ENCODE measurements around the gene FBXO30.
A peak's percentile ranks its signal among the peaks of the same experiment; 100 is the strongest.

The FBXO30 gene, protein sequence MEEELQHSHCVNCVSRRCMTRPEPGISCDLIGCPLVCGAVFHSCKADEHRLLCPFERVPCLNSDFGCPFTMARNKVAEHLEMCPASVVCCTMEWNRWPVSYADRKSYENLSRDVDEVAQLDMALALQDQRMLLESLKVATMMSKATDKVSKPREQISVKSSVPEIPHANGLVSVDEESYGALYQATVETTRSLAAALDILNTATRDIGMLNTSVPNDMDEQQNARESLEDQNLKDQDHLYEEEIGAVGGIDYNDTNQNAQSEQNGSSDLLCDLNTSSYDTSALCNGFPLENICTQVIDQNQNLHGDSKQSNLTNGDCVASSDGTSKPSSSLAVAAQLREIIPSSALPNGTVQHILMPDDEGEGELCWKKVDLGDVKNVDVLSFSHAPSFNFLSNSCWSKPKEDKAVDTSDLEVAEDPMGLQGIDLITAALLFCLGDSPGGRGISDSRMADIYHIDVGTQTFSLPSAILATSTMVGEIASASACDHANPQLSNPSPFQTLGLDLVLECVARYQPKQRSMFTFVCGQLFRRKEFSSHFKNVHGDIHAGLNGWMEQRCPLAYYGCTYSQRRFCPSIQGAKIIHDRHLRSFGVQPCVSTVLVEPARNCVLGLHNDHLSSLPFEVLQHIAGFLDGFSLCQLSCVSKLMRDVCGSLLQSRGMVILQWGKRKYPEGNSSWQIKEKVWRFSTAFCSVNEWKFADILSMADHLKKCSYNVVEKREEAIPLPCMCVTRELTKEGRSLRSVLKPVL

DNA sequence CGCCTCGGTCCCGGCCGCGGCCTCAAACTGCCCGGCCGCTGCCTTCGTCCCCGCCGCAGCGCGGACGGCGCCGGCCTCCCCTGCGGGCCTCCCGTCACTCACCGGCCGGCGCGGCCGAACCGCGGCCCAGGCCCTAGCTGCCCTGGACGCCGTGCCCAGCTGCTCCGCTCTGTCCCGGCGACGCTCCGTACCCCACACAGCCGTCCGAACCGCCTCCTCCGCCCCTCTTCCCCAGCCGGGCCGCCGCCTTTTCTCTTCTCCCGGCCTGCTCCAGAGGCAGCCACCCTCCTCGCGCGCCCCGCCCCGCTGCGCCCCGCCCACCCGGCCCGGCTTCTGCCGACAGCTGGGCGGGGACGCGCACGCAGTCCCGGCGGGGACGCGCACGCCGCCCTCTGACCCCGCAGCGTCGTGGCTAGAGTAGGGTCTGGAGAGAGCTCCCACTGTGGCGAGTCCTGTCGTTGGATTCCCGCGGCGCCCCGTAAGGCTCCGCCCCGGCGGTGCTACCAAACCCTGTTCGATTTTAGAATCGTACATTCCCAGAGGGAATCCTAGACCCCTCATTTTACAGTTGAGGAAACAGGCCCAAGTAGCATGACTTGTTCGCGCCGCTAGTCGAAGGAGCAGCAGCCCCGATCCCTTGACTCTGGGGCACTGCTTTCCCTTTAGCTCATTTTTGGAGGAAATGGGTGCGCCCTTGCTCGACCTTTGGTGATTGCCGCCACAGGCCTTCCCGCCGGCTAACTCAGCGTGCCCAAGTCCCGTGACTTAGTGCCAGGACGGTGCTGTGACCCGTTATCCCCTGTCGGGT, at the start of gene FBXO30:
FBXO30 (minus strand) TSS at position 295 of the 808 bp plus-strand sequence. CDS start 8,390 bp downstream, outside the sequence.
- Mint-ChIP-seq H3K27me3 (no peaks in the 10 kb centered on the region), H3K9me3 (no peaks in the 10 kb centered on the region), H3K4me1 (peaks cover 44% of the 10 kb centered on the region), H3K27ac (peak within 1 kb of the TSS; percentile 92 to 97), H3K4me3 (peak within 1 kb of the TSS; percentile 92 to 93)
- ATAC-seq (peak; percentile 90), DNase-seq (peak; percentile 83 to 86)

DNA sequence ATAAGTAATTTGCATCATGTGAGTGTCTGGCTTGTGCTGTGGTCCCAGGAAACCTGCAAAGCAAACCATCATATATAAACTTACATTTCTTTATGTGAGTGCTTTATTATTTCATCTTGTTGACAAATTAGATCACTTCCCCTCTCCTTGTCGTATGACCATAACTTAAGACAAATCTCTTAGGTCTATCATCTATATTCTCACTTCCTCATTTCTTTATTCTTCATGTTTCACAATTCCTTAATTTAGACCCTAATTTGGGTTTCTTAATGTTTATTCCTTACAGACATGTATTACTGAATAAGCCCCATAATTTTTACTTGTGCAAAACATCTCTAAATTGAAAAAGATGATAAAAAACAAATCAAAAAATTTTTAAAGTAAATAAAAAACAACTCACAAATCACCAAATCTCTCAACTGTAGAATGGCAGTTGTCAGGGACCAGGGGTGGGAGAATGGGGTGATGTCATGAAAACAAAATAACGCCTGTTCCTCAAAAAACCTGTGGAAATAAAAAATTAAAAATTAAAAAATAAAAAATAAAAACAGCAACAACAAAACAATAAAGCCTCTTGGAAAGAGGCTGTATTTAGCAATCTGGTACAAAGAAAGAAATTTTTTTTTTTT, 49.5 kb upstream of the FBXO30 start:
- DNase-seq (no peak), ATAC-seq (no peak)
- H3K4me3 Mint-ChIP-seq = no peak overlapping the region
- peaks cover 10 to 14% of the 10 kb centered on the region in 2 donors for H3K9me3 Mint-ChIP-seq
- H3K4me1 Mint-ChIP-seq = peaks cover 29% of the 10 kb centered on the region
- H3K27ac Mint-ChIP-seq = no peak overlapping the region
- no peaks in the 10 kb centered on the region for H3K27me3 Mint-ChIP-seq

DNA sequence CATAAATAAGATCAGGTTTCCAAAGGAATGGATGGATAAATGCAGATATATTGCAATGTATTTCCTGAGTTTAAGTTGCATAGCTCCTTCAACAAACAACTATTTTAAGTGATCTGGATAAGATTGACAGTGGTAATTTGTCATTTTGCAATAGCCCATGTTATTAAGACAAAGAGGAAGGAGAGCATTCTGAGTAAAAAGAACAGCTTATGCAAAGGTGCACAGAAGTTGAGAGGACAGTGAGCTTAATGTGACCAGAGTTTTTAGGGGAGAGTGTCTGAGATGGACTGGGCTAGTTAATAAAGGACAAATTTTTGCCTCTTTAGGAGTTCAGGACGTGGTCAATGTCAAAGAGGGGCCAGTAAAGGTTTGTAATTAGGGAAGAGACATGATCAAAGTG, 48.8 kb upstream of the FBXO30 start:
- Mint-ChIP-seq H3K27ac (no peak overlapping the region), H3K9me3 (peaks cover 10 to 14% of the 10 kb centered on the region in 2 donors), H3K27me3 (no peaks in the 10 kb centered on the region), H3K4me1 (peaks cover 29% of the 10 kb centered on the region), H3K4me3 (no peak overlapping the region)
- DNase-seq = no peak
- ATAC-seq = no peak

DNA sequence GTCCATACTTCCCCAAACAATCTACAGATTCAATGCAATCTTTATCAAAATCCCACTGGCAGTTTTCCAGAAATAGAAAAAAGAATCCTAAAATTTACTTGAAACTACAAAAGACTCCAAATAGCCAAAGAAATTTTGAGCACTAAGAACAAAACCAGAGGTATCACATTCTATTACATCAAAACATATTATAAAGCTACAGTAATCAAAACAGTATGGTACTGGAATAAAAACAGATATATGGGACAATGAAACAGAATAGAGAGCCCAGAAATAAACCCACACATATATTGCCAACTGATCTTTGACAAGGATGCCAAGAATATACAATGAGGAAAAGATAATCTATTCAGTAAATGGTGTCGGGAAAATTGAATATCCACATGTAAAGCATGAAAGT, 46.0 kb upstream of the FBXO30 start:
- H3K27me3 Mint-ChIP-seq = no peaks in the 10 kb centered on the region
- peaks cover 10 to 14% of the 10 kb centered on the region in 2 donors for H3K9me3 Mint-ChIP-seq
- no peak overlapping the region for H3K4me3 Mint-ChIP-seq
- H3K27ac Mint-ChIP-seq = no peak overlapping the region
- ATAC-seq = no peak
- H3K4me1 Mint-ChIP-seq = peaks cover 9% of the 10 kb centered on the region
- DNase-seq = no peak

DNA sequence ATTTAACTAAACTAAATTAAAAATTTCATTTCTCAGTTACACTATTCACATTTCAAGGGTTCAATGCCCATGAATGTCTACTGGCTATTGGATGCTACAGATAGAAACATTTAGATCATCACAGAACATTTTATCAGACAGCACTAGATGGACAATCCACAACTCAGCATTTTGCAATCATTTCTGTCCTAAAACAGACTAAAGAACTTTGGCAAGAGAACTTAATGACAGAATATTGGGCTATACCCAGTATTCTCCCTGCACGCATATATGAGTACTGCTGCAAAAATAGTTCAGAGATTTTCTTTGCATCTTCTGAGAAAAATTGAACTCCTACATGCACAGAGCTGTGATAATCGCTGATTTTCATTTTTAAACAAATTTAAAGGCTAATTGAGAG, 36.1 kb upstream of the FBXO30 start:
- H3K4me3 Mint-ChIP-seq = no peak overlapping the region
- H3K4me1 Mint-ChIP-seq = no peaks in the 10 kb centered on the region
- H3K9me3 Mint-ChIP-seq = no peaks in the 10 kb centered on the region
- no peak for DNase-seq
- H3K27ac Mint-ChIP-seq = no peak overlapping the region
- H3K27me3 Mint-ChIP-seq = no peaks in the 10 kb centered on the region
- ATAC-seq = no peak

DNA sequence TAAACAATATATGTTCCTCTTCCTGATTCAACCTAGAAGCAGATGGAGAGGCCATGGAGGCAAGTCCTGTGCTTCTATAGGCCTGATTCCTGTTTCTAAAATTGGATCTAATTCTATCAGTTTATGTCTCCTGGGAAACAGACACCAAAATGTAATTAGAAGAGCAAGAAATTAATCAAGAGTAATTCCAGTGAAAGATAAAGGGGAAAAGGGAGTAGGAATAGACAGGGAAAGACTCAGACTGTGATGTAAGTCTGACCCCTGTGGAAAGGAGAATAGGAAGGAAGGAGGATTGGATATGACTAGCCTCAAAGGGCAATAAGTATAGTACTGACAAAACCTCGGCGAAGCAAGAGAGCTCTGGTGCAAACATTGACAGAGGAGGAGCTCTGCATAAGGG, 33.9 kb upstream of the FBXO30 start:
- ATAC-seq (no peak), DNase-seq (no peak)
- H3K27ac Mint-ChIP-seq = no peak overlapping the region
- no peak overlapping the region for H3K4me3 Mint-ChIP-seq
- H3K27me3 Mint-ChIP-seq = no peaks in the 10 kb centered on the region
- no peaks in the 10 kb centered on the region for H3K9me3 Mint-ChIP-seq
- H3K4me1 Mint-ChIP-seq = no peaks in the 10 kb centered on the region

DNA sequence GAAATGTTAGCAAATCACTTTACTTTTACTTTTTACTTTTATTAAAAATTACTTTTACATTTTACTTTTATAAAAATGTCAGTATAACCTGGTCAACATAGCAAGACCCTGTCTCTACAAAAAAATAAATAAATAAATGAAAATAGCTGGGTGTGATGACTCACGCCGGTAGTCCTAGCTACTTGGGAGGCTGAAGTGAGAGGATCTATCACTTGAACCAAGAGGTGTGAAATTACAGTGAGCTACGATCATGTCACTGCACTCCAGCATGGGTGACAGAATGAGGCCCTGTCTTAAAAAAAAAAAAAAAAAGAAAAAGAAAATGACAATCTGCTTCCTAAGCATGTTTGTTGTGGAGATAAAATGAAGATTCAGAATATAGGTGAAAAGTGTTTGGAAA, 31.0 kb upstream of the FBXO30 start:
- Mint-ChIP-seq H3K4me1 (no peaks in the 10 kb centered on the region), H3K9me3 (no peaks in the 10 kb centered on the region), H3K27ac (no peak overlapping the region), H3K27me3 (no peaks in the 10 kb centered on the region), H3K4me3 (no peak overlapping the region)
- ATAC-seq (no peak), DNase-seq (no peak)

DNA sequence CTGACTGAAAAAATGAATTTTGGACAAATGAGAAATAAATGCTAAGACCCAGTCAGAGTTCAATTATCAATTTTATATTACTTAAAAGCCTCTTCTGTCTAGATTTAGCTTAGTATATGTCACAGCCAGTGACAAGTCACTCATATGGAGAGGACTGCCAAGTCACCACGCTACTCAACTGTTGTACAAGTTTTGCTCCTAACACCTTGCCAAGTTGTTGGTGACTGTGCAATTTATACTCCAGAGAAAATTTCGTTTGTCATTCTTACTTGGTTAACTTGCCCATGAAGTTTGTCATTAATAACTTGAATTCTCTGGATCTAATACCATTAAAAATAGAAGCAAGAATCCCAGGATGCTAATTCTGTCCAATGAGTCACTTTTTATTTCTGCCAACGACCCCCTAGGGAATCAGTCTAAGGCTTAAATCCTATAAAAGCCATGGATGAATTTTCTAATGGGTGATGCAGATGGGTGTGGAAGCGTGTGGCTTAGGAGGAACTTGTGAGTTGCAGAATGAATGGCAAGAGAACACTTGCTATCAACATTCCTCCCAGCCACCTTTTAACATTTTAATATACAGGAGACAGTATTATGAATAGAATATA, 30.4 kb upstream of the FBXO30 start:
- H3K27ac Mint-ChIP-seq = no peak overlapping the region
- H3K4me1 Mint-ChIP-seq = no peaks in the 10 kb centered on the region
- no peak for ATAC-seq
- no peak for DNase-seq
- no peaks in the 10 kb centered on the region for H3K27me3 Mint-ChIP-seq
- H3K9me3 Mint-ChIP-seq = no peaks in the 10 kb centered on the region
- no peak overlapping the region for H3K4me3 Mint-ChIP-seq

DNA sequence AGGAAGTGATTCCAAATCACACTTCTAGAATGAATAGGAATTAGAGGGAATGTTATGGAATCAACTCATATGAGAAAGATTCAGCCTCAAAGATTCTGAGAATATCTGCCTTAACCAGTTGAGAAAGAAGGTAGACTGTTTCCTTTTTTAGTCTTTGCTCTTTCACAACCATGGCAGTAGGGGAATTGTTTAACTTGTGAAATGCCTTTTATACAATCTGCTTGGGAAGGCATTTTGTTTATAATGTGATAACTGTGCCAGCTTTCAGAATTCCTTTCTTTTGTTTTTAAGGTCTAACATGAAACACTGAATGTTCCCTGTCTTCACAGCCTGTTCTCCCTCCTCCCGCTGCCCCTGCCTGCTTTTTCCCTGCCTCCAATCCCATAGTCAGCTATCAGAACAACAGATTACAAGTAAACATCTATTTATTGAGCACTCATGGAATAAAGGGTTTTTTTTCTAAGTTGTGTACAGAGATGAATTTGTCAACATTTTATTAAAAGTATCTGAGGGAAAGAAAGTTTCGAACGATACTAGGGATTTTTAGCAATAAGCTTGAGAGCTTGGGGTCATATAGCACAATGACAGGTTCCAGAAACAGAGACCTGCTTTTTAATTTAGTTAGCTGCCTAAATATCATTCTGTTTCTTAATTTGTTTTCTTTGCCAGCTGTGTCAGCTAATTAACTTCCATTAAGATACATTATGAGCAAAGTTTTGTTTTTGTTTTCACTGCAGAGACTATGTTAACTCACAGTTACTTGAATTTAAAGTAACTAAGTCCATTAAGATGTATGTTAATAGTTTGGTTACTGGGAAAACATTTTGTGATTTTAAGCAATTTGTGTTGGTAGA, 28.3 kb upstream of the FBXO30 start:
- no peaks in the 10 kb centered on the region for H3K9me3 Mint-ChIP-seq
- no peaks in the 10 kb centered on the region for H3K27me3 Mint-ChIP-seq
- DNase-seq = no peak
- H3K4me3 Mint-ChIP-seq = no peak overlapping the region
- no peak overlapping the region for H3K27ac Mint-ChIP-seq
- no peak for ATAC-seq
- no peaks in the 10 kb centered on the region for H3K4me1 Mint-ChIP-seq

DNA sequence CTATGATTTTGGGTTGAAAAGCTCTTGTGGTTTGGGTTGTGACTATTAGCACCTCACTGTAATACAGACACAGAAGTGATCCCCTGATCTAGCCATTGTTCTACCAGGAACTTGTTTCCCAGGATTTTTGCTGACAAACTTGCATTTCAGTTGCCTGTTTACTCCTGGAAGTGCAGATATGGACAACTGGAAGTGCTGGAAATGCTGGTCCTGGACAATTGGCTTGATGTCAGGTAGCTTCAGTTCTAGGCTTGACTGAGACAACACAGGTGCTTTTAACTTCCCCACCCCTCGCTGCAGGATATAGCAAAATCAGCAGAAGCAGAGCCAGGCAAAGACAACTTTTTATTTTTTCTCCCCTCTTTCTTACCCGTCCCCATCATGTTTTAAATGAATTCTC, 27.1 kb upstream of the FBXO30 start:
- DNase-seq (no peak), ATAC-seq (no peak)
- Mint-ChIP-seq H3K4me3 (no peak overlapping the region), H3K9me3 (no peaks in the 10 kb centered on the region), H3K4me1 (no peaks in the 10 kb centered on the region), H3K27ac (no peak overlapping the region), H3K27me3 (no peaks in the 10 kb centered on the region)

DNA sequence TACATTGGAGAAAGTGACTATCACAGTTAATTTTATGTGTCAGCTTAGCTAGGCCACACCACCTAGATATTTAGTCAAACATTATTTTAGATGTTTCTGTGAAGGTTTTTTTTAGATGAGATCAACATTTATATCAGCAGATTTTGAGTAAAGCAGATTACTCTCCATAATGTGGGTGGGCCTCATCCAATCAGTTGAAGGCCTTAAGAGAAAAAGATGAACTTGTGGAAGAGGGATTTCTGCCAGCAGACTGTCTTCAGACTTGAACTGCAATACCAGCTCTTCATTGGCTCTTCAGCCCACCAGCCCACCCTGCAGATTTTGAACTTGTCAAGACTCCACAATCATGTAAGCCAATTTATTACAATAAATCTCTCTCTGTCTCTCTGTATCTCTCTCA, 25.1 kb upstream of the FBXO30 start:
- no peak overlapping the region for H3K27ac Mint-ChIP-seq
- ATAC-seq = no peak
- no peak for DNase-seq
- no peak overlapping the region for H3K4me3 Mint-ChIP-seq
- peaks cover 8% of the 10 kb centered on the region for H3K4me1 Mint-ChIP-seq
- no peaks in the 10 kb centered on the region for H3K27me3 Mint-ChIP-seq
- no peaks in the 10 kb centered on the region for H3K9me3 Mint-ChIP-seq

DNA sequence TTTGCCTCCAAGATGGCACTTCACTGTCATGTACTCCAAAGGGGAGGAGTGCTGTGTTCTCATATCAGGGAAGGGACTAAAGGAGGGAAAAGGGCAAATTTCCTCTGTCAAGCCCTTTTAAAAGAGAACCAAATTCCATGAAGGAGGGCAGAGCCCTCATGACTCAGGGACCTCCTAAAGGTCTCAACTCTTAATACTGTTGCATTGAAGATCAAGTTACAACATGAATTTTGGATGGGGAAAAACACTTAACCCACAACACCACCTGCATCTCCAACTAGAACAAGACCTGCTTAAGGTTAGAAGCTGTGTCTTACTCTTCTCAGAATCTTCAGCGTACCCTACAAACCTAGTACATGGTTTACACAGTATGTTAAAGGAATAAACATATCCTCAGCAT, 23.7 kb upstream of the FBXO30 start:
- Mint-ChIP-seq H3K4me1 (peaks cover 8% of the 10 kb centered on the region), H3K4me3 (no peak overlapping the region), H3K27me3 (no peaks in the 10 kb centered on the region), H3K27ac (no peak overlapping the region), H3K9me3 (no peaks in the 10 kb centered on the region)
- ATAC-seq = no peak
- DNase-seq = no peak

DNA sequence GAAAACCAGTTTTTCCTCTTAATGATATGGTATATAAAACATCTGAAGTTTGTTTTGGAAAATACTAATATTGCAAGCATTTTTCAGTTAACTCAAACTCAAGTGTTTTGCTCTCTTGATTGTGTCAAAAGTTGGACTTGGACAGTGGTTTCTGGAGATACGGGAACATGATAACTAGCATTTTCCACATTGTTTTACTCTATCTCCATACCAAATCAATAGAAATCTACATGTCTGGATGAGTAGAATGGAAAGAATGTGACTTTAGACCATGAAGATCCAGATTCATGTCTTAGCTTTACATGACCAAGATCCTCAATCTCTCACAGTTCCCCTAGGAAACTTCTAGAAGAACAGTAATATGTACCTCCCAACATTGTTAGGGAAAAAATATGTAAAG, 22.2 kb upstream of the FBXO30 start:
- no peak overlapping the region for H3K27ac Mint-ChIP-seq
- no peak overlapping the region for H3K4me3 Mint-ChIP-seq
- H3K4me1 Mint-ChIP-seq = peaks cover 8% of the 10 kb centered on the region
- no peaks in the 10 kb centered on the region for H3K27me3 Mint-ChIP-seq
- DNase-seq (no peak), ATAC-seq (no peak)
- H3K9me3 Mint-ChIP-seq = no peaks in the 10 kb centered on the region

DNA sequence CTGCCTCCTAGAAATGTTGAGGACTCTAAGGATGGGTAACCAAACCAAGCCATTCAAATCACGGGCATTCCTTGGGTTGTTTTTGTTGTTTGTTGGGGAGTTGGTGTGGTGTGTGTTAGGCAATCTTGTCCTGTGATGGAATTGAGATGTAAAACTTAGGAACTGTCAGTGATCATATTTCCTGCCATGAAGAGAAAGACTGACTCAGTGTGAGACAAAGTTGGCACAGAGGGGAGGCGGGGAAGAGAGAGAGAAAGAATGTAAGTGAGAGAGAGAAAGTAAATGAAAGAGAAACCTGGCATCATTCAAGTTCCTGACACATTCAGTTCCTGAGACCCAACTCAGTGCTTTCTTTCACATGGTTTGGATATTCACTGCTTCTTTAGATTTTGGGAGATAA, 21.6 kb upstream of the FBXO30 start:
- Mint-ChIP-seq H3K4me1 (peaks cover 8% of the 10 kb centered on the region), H3K4me3 (no peak overlapping the region), H3K27ac (no peak overlapping the region), H3K27me3 (no peaks in the 10 kb centered on the region), H3K9me3 (no peaks in the 10 kb centered on the region)
- ATAC-seq (peak; percentile 35), DNase-seq (no peak)

Data from stimulated activated naive CD8-positive, alpha-beta T cell treated with anti-CD3 and anti-CD28 coated beads, Interleukin-15, amount 100 ng/mL, for 72 hours (primary cell).